HL-60 (cell line): ENCODE data around the gene DNMT1.

Experiments
- CTCF ChIP-seq: IDR thresholded peaks from one replicate; pipeline ENCODE4 v1.5.1; 2011; ENCODE audit warnings: low read length, control low read depth, inconsistent platforms; ENCODE audit not compliant: insufficient read depth
- POLR2AphosphoS5 ChIP-seq: IDR thresholded peaks from 2 replicates; pipeline ENCODE4 v1.6.1; 2012; ENCODE audit warnings: low read depth
- REST ChIP-seq: IDR thresholded peaks from 2 replicates; pipeline ENCODE4 v1.6.1; 2012; ENCODE audit warnings: low read depth; ENCODE audit not compliant: insufficient replicate concordance
- SPI1 ChIP-seq: IDR thresholded peaks from 2 replicates; pipeline ENCODE4 v1.6.1; 2012; ENCODE audit warnings: low read depth, mild to moderate bottlenecking, borderline replicate concordance

- no peak for TF ChIP-seq CTCF
- no peak for TF ChIP-seq SPI1
- TF ChIP-seq POLR2AphosphoS5 = no peak
- no peak for TF ChIP-seq REST
Measured at GRCh38 chr19:10203686-10204085, 8.9 kb upstream of the DNMT1 start.
